ENCODE data around the gene ZNF804B. TPM values are rescaled to one million over a fixed set of nuclear protein-coding genes. Genes with fewer than 3 reads are reported as not detected.

Gene ZNF804B
- total RNA-seq, 1 experiment from 2014 or later, result not detected

- intact Hi-C loops (cut with micrococcal nuclease; ENCODE audit: unreplicated experiment), result no loop called here
- H3K36me3 ChIP-seq (ENCODE audit: insufficient read depth, low read length, poor library complexity, severe bottlenecking), result no peaks in the 10 kb centered on the region
- ChIA-PET POLR2A (ENCODE audit: low non-redundant PET) (no interaction called here), CTCF (no interaction called here)
- no peaks in the 10 kb centered on the region for H3K9me3 ChIP-seq (ENCODE audit: low read depth, low read length, poor library complexity, severe bottlenecking)
- no peak for TF ChIP-seq EZH2 (IDR thresholded peaks at IDR 0.05; ENCODE audit: borderline replicate concordance, low read depth, low read length, poor library complexity, severe bottlenecking)
- TF ChIP-seq CTCF (conservative IDR thresholded peaks at IDR 0.05; ENCODE audit: low read depth, low read length), result no peak
- H3K4me1 ChIP-seq (ENCODE audit: insufficient read depth, low read length, poor library complexity, severe bottlenecking), result no peaks in the 10 kb centered on the region
- H3K27ac ChIP-seq (ENCODE audit: low read depth, low read length, poor library complexity, severe bottlenecking), result no peak overlapping the region
- no peak for DNase-seq (ENCODE audit: low spot score)
- BruUV-seq (replicated peaks), result no TSS peak
- H3K4me3 ChIP-seq (ENCODE audit: low read depth, low read length, poor library complexity, severe bottlenecking), result no peak overlapping the region
- no peaks in the 10 kb centered on the region for H3K27me3 ChIP-seq (replicated peaks; ENCODE audit: insufficient read depth, low read depth, low read length, poor library complexity)
Measured at GRCh38 chr7:89077992-89078391, 318.5 kb downstream of the ZNF804B start.

GRCh38 chr7:89085580-89085979 lies 326.1 kb downstream of the ZNF804B start:
- Histone ChIP-seq H3K9me3 (ENCODE audit: low read depth, low read length, poor library complexity, severe bottlenecking) (no peaks in the 10 kb centered on the region), H3K4me1 (ENCODE audit: insufficient read depth, low read length, poor library complexity, severe bottlenecking) (no peaks in the 10 kb centered on the region), H3K27ac (ENCODE audit: low read depth, low read length, poor library complexity, severe bottlenecking) (no peak overlapping the region), H3K27me3 (replicated peaks; ENCODE audit: insufficient read depth, low read depth, low read length, poor library complexity) (no peaks in the 10 kb centered on the region), H3K4me3 (ENCODE audit: low read depth, low read length, poor library complexity, severe bottlenecking) (no peak overlapping the region), H3K36me3 (ENCODE audit: insufficient read depth, low read length, poor library complexity, severe bottlenecking) (no peaks in the 10 kb centered on the region)
- TF ChIP-seq CTCF (conservative IDR thresholded peaks at IDR 0.05; ENCODE audit: low read depth, low read length) (no peak), EZH2 (IDR thresholded peaks at IDR 0.05; ENCODE audit: borderline replicate concordance, low read depth, low read length, poor library complexity, severe bottlenecking) (no peak)
- no TSS peak for BruUV-seq (replicated peaks)
- ChIA-PET POLR2A (ENCODE audit: low non-redundant PET) (no interaction called here), CTCF (no interaction called here)
- no peak for DNase-seq (ENCODE audit: low spot score)
- intact Hi-C loops (cut with micrococcal nuclease; ENCODE audit: unreplicated experiment), result no loop called here

GRCh38 chr7:89091550-89091949 lies 332.1 kb downstream of the ZNF804B start:
- DNase-seq (ENCODE audit: low spot score), result no peak
- no peaks in the 10 kb centered on the region for H3K27me3 ChIP-seq (replicated peaks; ENCODE audit: insufficient read depth, low read depth, low read length, poor library complexity)
- POLR2A ChIA-PET (ENCODE audit: low non-redundant PET), result no interaction called here
- no TSS peak for BruUV-seq (replicated peaks)
- TF ChIP-seq CTCF (conservative IDR thresholded peaks at IDR 0.05; ENCODE audit: low read depth, low read length) (no peak), EZH2 (IDR thresholded peaks at IDR 0.05; ENCODE audit: borderline replicate concordance, low read depth, low read length, poor library complexity, severe bottlenecking) (no peak)
- no peak overlapping the region for H3K27ac ChIP-seq (ENCODE audit: low read depth, low read length, poor library complexity, severe bottlenecking)
- no peaks in the 10 kb centered on the region for H3K9me3 ChIP-seq (ENCODE audit: low read depth, low read length, poor library complexity, severe bottlenecking)
- CTCF ChIA-PET, result no interaction called here
- intact Hi-C loops (cut with micrococcal nuclease; ENCODE audit: unreplicated experiment), result no loop called here
- H3K4me1 ChIP-seq (ENCODE audit: insufficient read depth, low read length, poor library complexity, severe bottlenecking), result no peaks in the 10 kb centered on the region
- no peaks in the 10 kb centered on the region for H3K36me3 ChIP-seq (ENCODE audit: insufficient read depth, low read length, poor library complexity, severe bottlenecking)
- no peak overlapping the region for H3K4me3 ChIP-seq (ENCODE audit: low read depth, low read length, poor library complexity, severe bottlenecking)
